ENCODE data around the gene GABRG3. TPM values are rescaled to one million over a fixed set of nuclear protein-coding genes. Genes with fewer than 3 reads are reported as not detected.

GABRG3 gene
- total RNA-seq, 1 donor from 2014 or later, result 0.54 TPM

GRCh38 chr15:27241943-27242342 is 271.0 kb downstream of the GABRG3 start:
- no peak overlapping the region for H3K27ac ChIP-seq (ENCODE audit: low read depth, low read length)
- peaks cover 6% of the 10 kb centered on the region for H3K4me1 Mint-ChIP-seq (ENCODE audit: low read depth, unreplicated experiment)
- no peak overlapping the region for H3K4me3 ChIP-seq (ENCODE audit: insufficient read depth, low read depth, low read length)
- H3K9me3 ChIP-seq (ENCODE audit: insufficient read depth, low read depth, low read length), result no peaks in the 10 kb centered on the region
- no peak overlapping the region for H3K4me3 Mint-ChIP-seq (ENCODE audit: unreplicated experiment)
- H3K36me3 Mint-ChIP-seq (ENCODE audit: low read depth, unreplicated experiment), result no peaks in the 10 kb centered on the region
- no peak overlapping the region for H3K9ac ChIP-seq (ENCODE audit: low read length)
- peak; percentile 58 for DNase-seq (ENCODE audit: low read depth)
- H3K36me3 ChIP-seq (ENCODE audit: insufficient read depth, low read length), result no peaks in the 10 kb centered on the region
- H3K27me3 ChIP-seq (ENCODE audit: insufficient read depth, low read length), result no peaks in the 10 kb centered on the region
- peaks cover 5% of the 10 kb centered on the region for H3K27me3 Mint-ChIP-seq (ENCODE audit: low read depth, unreplicated experiment)
- no peaks in the 10 kb centered on the region for H3K4me1 ChIP-seq (ENCODE audit: insufficient read depth, low read length)
- H3K79me2 ChIP-seq (ENCODE audit: insufficient read depth, low read length), result no peaks in the 10 kb centered on the region
- no peak overlapping the region for H3K27ac Mint-ChIP-seq (ENCODE audit: unreplicated experiment)
- no peak for TF ChIP-seq CTCF (IDR thresholded peaks at IDR 0.05; ENCODE audit: insufficient read depth, low read depth, low read length)
- TF ChIP-seq EZH2 (IDR thresholded peaks at IDR 0.05; ENCODE audit: insufficient read depth, low read length), result no peak
- H3K9me3 Mint-ChIP-seq (ENCODE audit: unreplicated experiment), result no peaks in the 10 kb centered on the region
- no peak overlapping the region for H3K4me2 ChIP-seq (ENCODE audit: low read length)
- no peak for FAIRE-seq
- H4K20me1 ChIP-seq (ENCODE audit: insufficient read depth, low read length), result no peaks in the 10 kb centered on the region
- no peak overlapping the region for H2AFZ ChIP-seq (ENCODE audit: low read depth, low read length)

DNA sequence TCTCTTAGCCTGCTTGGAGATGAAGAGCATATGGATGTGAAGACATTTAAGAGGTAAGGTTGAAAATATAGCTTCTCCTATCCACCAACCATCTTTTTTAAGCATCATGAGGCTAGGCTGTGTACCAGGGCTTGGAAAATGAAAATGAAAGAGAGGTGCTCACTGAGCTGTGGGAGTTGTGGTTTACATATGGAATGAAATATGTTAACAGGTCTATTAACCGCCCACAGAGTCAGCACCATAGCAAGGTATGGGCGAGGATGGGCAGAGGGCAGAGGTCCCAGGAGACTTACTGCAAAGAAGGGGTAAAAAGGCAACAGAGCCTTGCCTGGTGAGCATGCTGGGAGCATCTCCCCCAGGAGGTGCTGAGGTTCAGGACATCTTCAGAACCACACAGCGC is 273.1 kb downstream of the GABRG3 start:
- no peak overlapping the region for H3K4me2 ChIP-seq (ENCODE audit: low read length)
- Mint-ChIP-seq H3K27ac (ENCODE audit: unreplicated experiment) (no peak overlapping the region), H3K9me3 (ENCODE audit: unreplicated experiment) (peaks cover 3% of the 10 kb centered on the region), H3K27me3 (ENCODE audit: low read depth, unreplicated experiment) (no peaks in the 10 kb centered on the region), H3K4me1 (ENCODE audit: low read depth, unreplicated experiment) (peaks cover 6% of the 10 kb centered on the region), H3K4me3 (ENCODE audit: unreplicated experiment) (no peak overlapping the region), H3K36me3 (ENCODE audit: low read depth, unreplicated experiment) (no peaks in the 10 kb centered on the region)
- H3K27ac ChIP-seq (ENCODE audit: low read depth, low read length), result no peak overlapping the region
- H3K9ac ChIP-seq (ENCODE audit: low read length), result no peak overlapping the region
- H4K20me1 ChIP-seq (ENCODE audit: insufficient read depth, low read length), result no peaks in the 10 kb centered on the region
- H3K4me1 ChIP-seq (ENCODE audit: insufficient read depth, low read length), result no peaks in the 10 kb centered on the region
- DNase-seq (ENCODE audit: low read depth), result no peak
- no peaks in the 10 kb centered on the region for H3K9me3 ChIP-seq (ENCODE audit: insufficient read depth, low read depth, low read length)
- H3K79me2 ChIP-seq (ENCODE audit: insufficient read depth, low read length), result no peaks in the 10 kb centered on the region
- H3K4me3 ChIP-seq (ENCODE audit: insufficient read depth, low read depth, low read length), result no peak overlapping the region
- TF ChIP-seq EZH2 (IDR thresholded peaks at IDR 0.05; ENCODE audit: insufficient read depth, low read length) (no peak), CTCF (IDR thresholded peaks at IDR 0.05; ENCODE audit: insufficient read depth, low read depth, low read length) (no peak)
- no peak for FAIRE-seq
- no peak overlapping the region for H2AFZ ChIP-seq (ENCODE audit: low read depth, low read length)
- no peaks in the 10 kb centered on the region for H3K27me3 ChIP-seq (ENCODE audit: insufficient read depth, low read length)
- H3K36me3 ChIP-seq (ENCODE audit: insufficient read depth, low read length), result no peaks in the 10 kb centered on the region

- FAIRE-seq, result no peak
- Mint-ChIP-seq H3K27me3 (ENCODE audit: low read depth, unreplicated experiment) (peaks cover 12% of the 10 kb centered on the region), H3K36me3 (ENCODE audit: low read depth, unreplicated experiment) (no peaks in the 10 kb centered on the region), H3K9me3 (ENCODE audit: unreplicated experiment) (peaks cover 3% of the 10 kb centered on the region), H3K4me1 (ENCODE audit: low read depth, unreplicated experiment) (peaks cover under 1% of the 10 kb centered on the region), H3K27ac (ENCODE audit: unreplicated experiment) (no peak overlapping the region), H3K4me3 (ENCODE audit: unreplicated experiment) (no peak overlapping the region)
- DNase-seq (ENCODE audit: low read depth), result no peak
- no peak overlapping the region for H2AFZ ChIP-seq (ENCODE audit: low read depth, low read length)
- H4K20me1 ChIP-seq (ENCODE audit: insufficient read depth, low read length), result no peaks in the 10 kb centered on the region
- H3K79me2 ChIP-seq (ENCODE audit: insufficient read depth, low read length), result no peaks in the 10 kb centered on the region
- TF ChIP-seq CTCF (IDR thresholded peaks at IDR 0.05; ENCODE audit: insufficient read depth, low read depth, low read length) (no peak), EZH2 (IDR thresholded peaks at IDR 0.05; ENCODE audit: insufficient read depth, low read length) (no peak)
- no peaks in the 10 kb centered on the region for H3K4me1 ChIP-seq (ENCODE audit: insufficient read depth, low read length)
- no peaks in the 10 kb centered on the region for H3K27me3 ChIP-seq (ENCODE audit: insufficient read depth, low read length)
- no peak overlapping the region for H3K9ac ChIP-seq (ENCODE audit: low read length)
- H3K27ac ChIP-seq (ENCODE audit: low read depth, low read length), result no peak overlapping the region
- no peaks in the 10 kb centered on the region for H3K36me3 ChIP-seq (ENCODE audit: insufficient read depth, low read length)
- H3K9me3 ChIP-seq (ENCODE audit: insufficient read depth, low read depth, low read length), result no peaks in the 10 kb centered on the region
- no peak overlapping the region for H3K4me3 ChIP-seq (ENCODE audit: insufficient read depth, low read depth, low read length)
- H3K4me2 ChIP-seq (ENCODE audit: low read length), result no peak overlapping the region
Observed at GRCh38 chr15:27248251-27248650, 277.3 kb downstream of the GABRG3 start.

Data from astrocyte (in vitro differentiated cells and primary cell).